Measurements from ENCODE around the gene SLC39A9. TPM values are rescaled to one million over a fixed set of nuclear protein-coding genes. Genes with fewer than 3 reads are reported as not detected.

Gene SLC39A9
- total RNA-seq, 2 experiments from 2014 or later = 86.5 to 91.7 TPM

- H3K4me1 ChIP-seq (ENCODE audit: insufficient read depth, low read length, poor library complexity, severe bottlenecking) = no peaks in the 10 kb centered on the region
- H3K9me3 ChIP-seq (ENCODE audit: low read length) = no peaks in the 10 kb centered on the region
- peaks cover 17% of the 10 kb centered on the region; the same call in 1 of the 2 replicates for H3K36me3 ChIP-seq (ENCODE audit: insufficient read depth, low read length)
- intact Hi-C loops (cut with micrococcal nuclease; ENCODE audit: unreplicated experiment) = no loop called here
- H3K79me2 ChIP-seq (ENCODE audit: insufficient read depth, low read depth, low read length) = no peaks in the 10 kb centered on the region
- TF ChIP-seq EZH2phosphoT487 (IDR thresholded peaks at IDR 0.05; ENCODE audit: borderline replicate concordance, low read depth, low read length) = no peak
- no peak for TF ChIP-seq CTCF (conservative IDR thresholded peaks at IDR 0.05; ENCODE audit: low read length)
- H4K20me1 ChIP-seq (ENCODE audit: insufficient read depth, low read length) = no peaks in the 10 kb centered on the region
- no peak overlapping the region for H2AFZ ChIP-seq (ENCODE audit: low read length)
- POLR2A ChIA-PET = interaction anchor here (0.7 to 1.6 kb wide), 3 partner anchors 18 to 111 kb away, joined by 3 read pairs; partner anchors contain the start of genes ERH and SLC39A9
- H3K27ac ChIP-seq (ENCODE audit: low read depth, low read length, poor library complexity, severe bottlenecking) = no peak overlapping the region
- H3K4me3 ChIP-seq (ENCODE audit: low read depth, low read length, poor library complexity, severe bottlenecking) = no peak overlapping the region
- no peak for DNase-seq (ENCODE audit: low spot score)
- no TSS peak for BruUV-seq (replicated peaks)
- no peaks in the 10 kb centered on the region for H3K9me2 ChIP-seq (ENCODE audit: insufficient read depth, low read length)
- no peak overlapping the region for H3K4me2 ChIP-seq (ENCODE audit: low read length)
- CTCF ChIA-PET (ENCODE audit: unreplicated experiment) = no interaction called here
These were observed 65.9 kb downstream of the SLC39A9 start for GRCh38 chr14:69464379-69464778.

- Histone ChIP-seq H3K4me3 (ENCODE audit: low read depth, low read length, poor library complexity, severe bottlenecking) (no peak overlapping the region), H3K27ac (ENCODE audit: low read depth, low read length, poor library complexity, severe bottlenecking) (no peak overlapping the region), H3K36me3 (ENCODE audit: insufficient read depth, low read length) (peaks cover 13% of the 10 kb centered on the region; the same call in 1 of the 2 replicates), H3K4me1 (ENCODE audit: insufficient read depth, low read length, poor library complexity, severe bottlenecking) (no peaks in the 10 kb centered on the region), H3K9me3 (ENCODE audit: low read length) (no peaks in the 10 kb centered on the region), H4K20me1 (ENCODE audit: insufficient read depth, low read length) (no peaks in the 10 kb centered on the region), H3K79me2 (ENCODE audit: insufficient read depth, low read depth, low read length) (no peaks in the 10 kb centered on the region), H3K4me2 (ENCODE audit: low read length) (no peak overlapping the region), H2AFZ (ENCODE audit: low read length) (no peak overlapping the region), H3K9me2 (ENCODE audit: insufficient read depth, low read length) (no peaks in the 10 kb centered on the region)
- intact Hi-C loops (cut with micrococcal nuclease; ENCODE audit: unreplicated experiment) = no loop called here
- TF ChIP-seq CTCF (conservative IDR thresholded peaks at IDR 0.05; ENCODE audit: low read length) (no peak), EZH2phosphoT487 (IDR thresholded peaks at IDR 0.05; ENCODE audit: borderline replicate concordance, low read depth, low read length) (no peak)
- CTCF ChIA-PET (ENCODE audit: unreplicated experiment) = no interaction called here
- BruUV-seq (replicated peaks) = no TSS peak
- DNase-seq (ENCODE audit: low spot score) = no peak
- POLR2A ChIA-PET = interaction anchor here (0.7 to 1.6 kb wide), 3 partner anchors 24 to 111 kb away, joined by 3 to 4 read pairs (median 3); partner anchors contain the start of genes ERH and SLC39A9
These were observed 66.3 kb downstream of the SLC39A9 start for GRCh38 chr14:69464829-69465228.

GRCh38 chr14:69468949-69469348 is 70.5 kb downstream of the SLC39A9 start:
- TF ChIP-seq EZH2phosphoT487 (IDR thresholded peaks at IDR 0.05; ENCODE audit: borderline replicate concordance, low read depth, low read length) (no peak), CTCF (conservative IDR thresholded peaks at IDR 0.05; ENCODE audit: low read length) (no peak)

More at GRCh38 chr14:69468949-69469348, 70.5 kb downstream of the SLC39A9 start:
- no peak overlapping the region for H3K27ac ChIP-seq (ENCODE audit: low read depth, low read length, poor library complexity, severe bottlenecking)
- H3K4me1 ChIP-seq (ENCODE audit: insufficient read depth, low read length, poor library complexity, severe bottlenecking) = no peaks in the 10 kb centered on the region
- no peaks in the 10 kb centered on the region for H3K79me2 ChIP-seq (ENCODE audit: insufficient read depth, low read depth, low read length)
- intact Hi-C loops (cut with micrococcal nuclease; ENCODE audit: unreplicated experiment) = no loop called here
- H3K4me2 ChIP-seq (ENCODE audit: low read length) = no peak overlapping the region
- CTCF ChIA-PET (ENCODE audit: unreplicated experiment) = no interaction called here
- no peak overlapping the region for H3K4me3 ChIP-seq (ENCODE audit: low read depth, low read length, poor library complexity, severe bottlenecking)
- H4K20me1 ChIP-seq (ENCODE audit: insufficient read depth, low read length) = no peaks in the 10 kb centered on the region
- POLR2A ChIA-PET = no interaction called here
- DNase-seq (ENCODE audit: low spot score) = no peak
- H3K36me3 ChIP-seq (ENCODE audit: insufficient read depth, low read length) = no peaks in the 10 kb centered on the region
- BruUV-seq (replicated peaks) = no TSS peak
- no peak overlapping the region for H2AFZ ChIP-seq (ENCODE audit: low read length)
- H3K9me3 ChIP-seq (ENCODE audit: low read length) = no peaks in the 10 kb centered on the region
- no peaks in the 10 kb centered on the region for H3K9me2 ChIP-seq (ENCODE audit: insufficient read depth, low read length)

Measured in OCI-LY7 (cell line).